ENCODE measurements around the gene HMX1.

- no peak for TF ChIP-seq CTCF (conservative IDR thresholded peaks at IDR 0.05; ENCODE audit: low read length)
- no peak for TF ChIP-seq EZH2phosphoT487 (IDR thresholded peaks at IDR 0.05; ENCODE audit: borderline replicate concordance, low read depth, low read length)
Measured at GRCh38 chr4:8905773-8906667, 34.4 kb upstream of the HMX1 start.
